IMR-90 (cell line): Measurements from ENCODE around the gene NME4. TPM values are rescaled to one million over a fixed set of nuclear protein-coding genes. Genes with fewer than 3 reads are reported as not detected.

ENCODE experiments used
- ATAC-seq: fragments of 200-7000 bp; cut with Tn5 transposase; 2 replicates; pipeline ENCODE4 v1.9.1; 2020; ENCODE audit warnings: low read depth, mild to moderate bottlenecking, moderate library complexity
- BruUV-seq: library from RNA; stranded (reverse); fragments of 400-500 nt; replicated peaks from 2 replicates; lab custom pipeline; 2021; lab: Mats Ljungman, UMichigan
- CTCF ChIA-PET: fragments of 300-600 bp; formaldehyde crosslinking; extraction: SDS; loops from one replicate; lab custom pipeline; 2021; ENCODE audit warnings: antibody characterized with exemption; lab: Yijun Ruan, JAX
- POLR2A ChIA-PET: fragments of 300-600 bp; sonication (Branson Sonifier 250); formaldehyde crosslinking; loops from one replicate; lab custom pipeline; 2022; ENCODE audit warnings: antibody characterized with exemption; ENCODE audit not compliant: unreplicated experiment; lab: Charles Lee
- DNase-seq: peaks from one replicate; pipeline ENCODE4 v3.0.0; 2013
- H2AFZ ChIP-seq: replicated peaks from 2 replicates; pipeline ENCODE3; 2013; ENCODE audit warnings: low read length, mild to moderate bottlenecking; ENCODE audit not compliant: poor library complexity
- H2AK5ac ChIP-seq: 2 replicates; pipeline ENCODE4 v1.6.1; 2013; ENCODE audit warnings: low read depth, low read length, inconsistent platforms
- H2AK9ac ChIP-seq: replicated peaks from 2 replicates; pipeline ENCODE3; 2013; ENCODE audit warnings: mild to moderate bottlenecking, low read depth, low read length, moderate library complexity; ENCODE audit not compliant: poor library complexity
- H2BK120ac ChIP-seq: 2 replicates; pipeline ENCODE4 v1.6.1; 2013; ENCODE audit warnings: low read depth, low read length, inconsistent platforms
- H2BK15ac ChIP-seq: 3 replicates; pipeline ENCODE4 v1.6.1; 2013; ENCODE audit warnings: low read depth, low read length, inconsistent platforms
- H2BK20ac ChIP-seq: 2 replicates; pipeline ENCODE4 v1.6.1; 2013; ENCODE audit warnings: low read depth, mild to moderate bottlenecking, inconsistent platforms, low read length, moderate library complexity
- H2BK5ac ChIP-seq: 2 replicates; pipeline ENCODE4 v1.6.1; 2013; ENCODE audit warnings: mild to moderate bottlenecking, low read depth, low read length, inconsistent platforms; ENCODE audit not compliant: poor library complexity, severe bottlenecking
- H3K14ac ChIP-seq: replicated peaks from 2 replicates; pipeline ENCODE4 v1.6.1; 2013; ENCODE audit warnings: low read depth, low read length, inconsistent platforms
- H3K18ac ChIP-seq: 2 replicates; pipeline ENCODE4 v1.6.1; 2013; ENCODE audit warnings: low read depth, low read length, control low read depth
- H3K23ac ChIP-seq: 2 replicates; pipeline ENCODE4 v1.6.1; 2013; ENCODE audit warnings: low read depth, low read length, inconsistent platforms
- H3K27ac ChIP-seq: 2 replicates; pipeline ENCODE4 v1.5.1; 2013; ENCODE audit warnings: mild to moderate bottlenecking, control low read depth, low read length; ENCODE audit not compliant: insufficient read depth
- H3K27me3 ChIP-seq: 2 replicates; pipeline ENCODE4 v1.6.1; 2013; ENCODE audit warnings: low read length; ENCODE audit not compliant: control insufficient read depth, insufficient read depth
- H3K36me3 ChIP-seq: 2 replicates; pipeline ENCODE4 v1.6.1; 2013; ENCODE audit warnings: low read length, mixed read lengths; ENCODE audit not compliant: control insufficient read depth, insufficient read depth
- H3K4ac ChIP-seq: 2 replicates; pipeline ENCODE4 v1.6.1; 2013; ENCODE audit warnings: low read depth, low read length, inconsistent platforms
- H3K4me1 ChIP-seq: 2 replicates; pipeline ENCODE4 v1.6.1; 2013; ENCODE audit warnings: low read length, mixed read lengths; ENCODE audit not compliant: control insufficient read depth, insufficient read depth
- H3K4me2 ChIP-seq: 2 replicates; pipeline ENCODE4 v1.6.1; 2013; ENCODE audit warnings: low read depth, mild to moderate bottlenecking, control low read depth, low read length, moderate library complexity
- H3K4me3 ChIP-seq: 2 replicates; pipeline ENCODE4 v1.5.1; 2013; ENCODE audit warnings: low read depth, mild to moderate bottlenecking, control low read depth, low read length, moderate library complexity; ENCODE audit not compliant: insufficient read depth
- H3K56ac ChIP-seq: 2 replicates; pipeline ENCODE4 v1.6.1; 2013; ENCODE audit warnings: low read length, inconsistent platforms; ENCODE audit not compliant: insufficient read depth; ENCODE audit errors: extremely low read depth
- H3K79me1 ChIP-seq, 2 experiments: 2 replicates each; pipeline ENCODE4 v1.6.1; 2013; ENCODE audit warnings: low read length in 2 of 2, inconsistent platforms in 1 of 2, low read depth in 1 of 2
- H3K9ac ChIP-seq: 2 replicates; pipeline ENCODE4 v1.6.1; 2013; ENCODE audit warnings: low read depth, low read length, control low read depth
- H3K9me1 ChIP-seq: 2 replicates; pipeline ENCODE4 v1.6.1; 2013; ENCODE audit warnings: low read length, inconsistent platforms; ENCODE audit not compliant: insufficient read depth
- H3K9me3 ChIP-seq: 2 replicates; pipeline ENCODE4 v1.6.1; 2013; ENCODE audit warnings: low read length; ENCODE audit not compliant: control insufficient read depth, insufficient read depth
- H4K20me1 ChIP-seq: 2 replicates; pipeline ENCODE4 v1.6.1; 2013; ENCODE audit warnings: low read length, inconsistent platforms; ENCODE audit not compliant: insufficient read depth
- H4K5ac ChIP-seq: 2 replicates; pipeline ENCODE4 v1.6.1; 2013; ENCODE audit warnings: mild to moderate bottlenecking, low read depth, low read length, control low read depth
- H4K8ac ChIP-seq, 2 experiments: 2 replicates each; pipeline ENCODE4 v1.6.1; 2013; ENCODE audit warnings: low read depth in 2 of 2, low read length in 2 of 2, control low read depth in 1 of 2, inconsistent platforms in 1 of 2
- H4K91ac ChIP-seq: 2 replicates; pipeline ENCODE4 v1.6.1; 2013; ENCODE audit warnings: low read depth, low read length, inconsistent platforms; ENCODE audit not compliant: insufficient read depth
- BHLHE40 ChIP-seq: fragments of 150-350 bp; IDR thresholded peaks from 2 replicates; pipeline ENCODE4 v1.6.1; 2016; ENCODE audit warnings: mild to moderate bottlenecking, low read depth, low read length
- CEBPB ChIP-seq: IDR thresholded peaks from 2 replicates; pipeline ENCODE4 v1.6.1; 2012; ENCODE audit warnings: low read depth, low read length, improper control_type of control experiment
- CHD1 ChIP-seq: IDR thresholded peaks from 2 replicates; pipeline ENCODE4 v1.6.1; 2012; ENCODE audit warnings: low read depth, low read length, improper control_type of control experiment
- CTCF ChIP-seq: conservative IDR thresholded peaks from 2 replicates; pipeline ENCODE4 v1.5.1; 2012; ENCODE audit warnings: mild to moderate bottlenecking, low read depth, low read length, improper control_type of control experiment
- ELK1 ChIP-seq: fragments of 150-350 bp; IDR thresholded peaks from 2 replicates; pipeline ENCODE4 v1.6.1; 2016; ENCODE audit warnings: low read depth, mild to moderate bottlenecking, low read length, moderate library complexity, borderline replicate concordance
- FOS ChIP-seq: fragments of 150-350 bp; IDR thresholded peaks from 2 replicates; pipeline ENCODE4 v1.6.1; 2016; ENCODE audit warnings: low read depth, low read length
- MAFK ChIP-seq: IDR thresholded peaks from 2 replicates; pipeline ENCODE4 v1.6.1; 2012; ENCODE audit warnings: low read depth, low read length, improper control_type of control experiment
- MAZ ChIP-seq: IDR thresholded peaks from 2 replicates; pipeline ENCODE4 v1.6.1; 2012; ENCODE audit warnings: low read depth, mild to moderate bottlenecking, low read length, improper control_type of control experiment, moderate library complexity, borderline replicate concordance
- MXI1 ChIP-seq: IDR thresholded peaks from 2 replicates; pipeline ENCODE4 v1.6.1; 2012; ENCODE audit warnings: low read depth, mild to moderate bottlenecking, low read length, moderate library complexity, borderline replicate concordance
- NFE2L2 ChIP-seq: fragments of 150-350 bp; IDR thresholded peaks from 2 replicates; pipeline ENCODE4 v1.6.1; 2016; ENCODE audit warnings: low read depth, mild to moderate bottlenecking, low read length
- POLR2A ChIP-seq: IDR thresholded peaks from 2 replicates; pipeline ENCODE4 v1.6.1; 2012; ENCODE audit warnings: mild to moderate bottlenecking, low read depth, low read length
- RAD21 ChIP-seq: IDR thresholded peaks from 2 replicates; pipeline ENCODE4 v1.6.1; 2012; ENCODE audit warnings: low read length, improper control_type of control experiment
- RCOR1 ChIP-seq: IDR thresholded peaks from 2 replicates; pipeline ENCODE4 v1.6.1; 2012; ENCODE audit warnings: mild to moderate bottlenecking, low read length, improper control_type of control experiment; ENCODE audit not compliant: insufficient replicate concordance
- RFX5 ChIP-seq: IDR thresholded peaks from 2 replicates; pipeline ENCODE4 v1.8.0; 2012; ENCODE audit warnings: low read depth, mild to moderate bottlenecking, low read length, moderate library complexity
- SMC3 ChIP-seq: fragments of 150-350 bp; IDR thresholded peaks from 2 replicates; pipeline ENCODE4 v1.6.1; 2016; ENCODE audit warnings: low read depth, mild to moderate bottlenecking, antibody characterized with exemption, low read length, moderate library complexity
- USF2 ChIP-seq: fragments of 150-350 bp; IDR thresholded peaks from 2 replicates; pipeline ENCODE4 v1.6.1; 2017; ENCODE audit warnings: mild to moderate bottlenecking, antibody characterized with exemption, low read length, low read depth
- WGBS, 2 experiments: methylation state at CpG; one replicate each; pipeline versions ENCODE4 v1.1.5 to v1.1.7; 2013; ENCODE audit warnings: missing lambda C conversion rate in 2 of 2; ENCODE audit not compliant: insufficient read length in 1 of 2; ENCODE audit errors: extremely low coverage in 2 of 2; 5-methylcytosine and 5-hydroxymethylcytosine counted together
- dilution Hi-C: fragments of 300-500 bp; cut with HindIII; formaldehyde crosslinking; loops from one replicate; pipeline ENCODE4 v1.14.3; 2018; ENCODE audit warnings: low sequenced_read_pairs; ENCODE audit not compliant: unreplicated experiment
- in situ Hi-C: fragments of 300-500 bp; cut with MboI; formaldehyde crosslinking; loops from 3 replicates; pipeline ENCODE4 v1.14.3; 2019; ENCODE audit warnings: low sequenced_read_pairs, inconsistent platforms, mixed read lengths
- intact Hi-C: fragments of 100-400 bp; cut with micrococcal nuclease; formaldehyde crosslinking; loops from 2 replicates; pipeline ENCODE4 v1.10.0; 2022
- polyA plus RNA-seq, 3 experiments: library from polyadenylated mRNA; depleted of rRNA; stranded (reverse); fragments of >200 nt; gene quantifications; 2 replicates each; pipeline ENCODE4 v1.2.3, GENCODE V29; 2012; ENCODE audit warnings: low replicate concordance in 1 of 3
- total RNA-seq: library from RNA; depleted of rRNA; stranded (reverse); fragments of >200 nt; gene quantifications from 2 replicates; pipeline ENCODE4 v1.2.3, GENCODE V29; 2012

Gene NME4
- total and polyA plus RNA-seq, 2 of the 4 experiments (the other 2 are of a cell fraction), result 124 to 288 TPM

GRCh38 chr16:350203-350602 is 46.8 kb upstream of the NME4 start:
- Histone ChIP-seq H3K23ac (no peak overlapping the region), H3K4me1 (peaks cover 11% of the 10 kb centered on the region), H3K4ac (no peak overlapping the region), H4K5ac (no peak overlapping the region), H2BK5ac (no peak overlapping the region), H3K14ac (no peak overlapping the region), H4K91ac (no peak overlapping the region), H2BK20ac (no peak overlapping the region), H3K9me1 (peaks cover 14% of the 10 kb centered on the region), H4K8ac (no peak overlapping the region), H4K20me1 (peaks cover 44% of the 10 kb centered on the region), H2BK15ac (no peak overlapping the region), H3K79me1 (peaks cover 42 to 63% of the 10 kb centered on the region in 2 experiments), H3K9me3 (no peaks in the 10 kb centered on the region), H3K4me3 (no peak overlapping the region), H2BK120ac (no peak overlapping the region), H3K27ac (no peak overlapping the region), H2AK9ac (no peak overlapping the region), H3K4me2 (no peak overlapping the region), H2AFZ (no peak overlapping the region), H2AK5ac (no peak overlapping the region), H3K27me3 (no peaks in the 10 kb centered on the region), H3K18ac (no peak overlapping the region), H3K9ac (no peak overlapping the region), H3K36me3 (peaks cover 14% of the 10 kb centered on the region), H3K56ac (no peak overlapping the region)
- ChIA-PET POLR2A (interaction anchor here (0.6 kb wide), 1 partner anchor 279 kb away, joined by 3 read pairs; no protein-coding TSS in a partner anchor), CTCF (no interaction called here)
- ATAC-seq (no peak), DNase-seq (no peak)
- TSS peak; percentile 33 for BruUV-seq
- in situ Hi-C loops, result no loop called here
- no peak for TF ChIP-seq POLR2A
- no peak for TF ChIP-seq FOS
- TF ChIP-seq RCOR1, result no peak
- no peak for TF ChIP-seq RFX5
- TF ChIP-seq CEBPB, result no peak
- no peak for TF ChIP-seq CHD1
- no peak for TF ChIP-seq NFE2L2
- no peak for TF ChIP-seq ELK1
- no peak for TF ChIP-seq MAFK
- no peak for TF ChIP-seq USF2
- TF ChIP-seq SMC3, result no peak
- TF ChIP-seq RAD21, result no peak
- TF ChIP-seq MXI1, result no peak
- TF ChIP-seq CTCF, result no peak
- no peak for TF ChIP-seq MAZ
- TF ChIP-seq BHLHE40, result no peak
- dilution Hi-C loops, result no loop called here
- intact Hi-C loops, result no loop called here
- WGBS, 2 experiments, result 83% methylated on average over 1 of the region's 8 CpGs; no CpG with 5 or more reads in 1 of the 2 experiments
